Suprapubic skin (tissue), 4 donors: ENCODE results near the gene DDX4. TPM values are rescaled to one million over a fixed set of nuclear protein-coding genes. Genes with fewer than 3 reads are reported as not detected.
"Not testable (repeated sequence)": the region's sequence is repeated elsewhere in the genome, so short reads cannot be mapped to it uniquely, and the experiment has no call there.

Experiments
- DNase-seq, 2 donors: peaks; one replicate each; pipeline ENCODE4 v3.0.0-alpha.2; 2019; ENCODE audit warnings: low spot score in 2 of 2
- H3K27ac ChIP-seq: fragments of 200-600 bp; sonication (generic); one replicate; pipeline ENCODE4 v1.5.1; 2019
- H3K27me3 ChIP-seq: fragments of 200-600 bp; sonication (generic); one replicate; pipeline ENCODE4 v1.5.1; 2019
- H3K36me3 ChIP-seq: fragments of 200-600 bp; sonication (generic); one replicate; pipeline ENCODE4 v1.5.1; 2019
- H3K4me1 ChIP-seq: fragments of 200-600 bp; sonication (generic); one replicate; pipeline ENCODE4 v1.5.1; 2019
- H3K4me3 ChIP-seq: fragments of 200-600 bp; sonication (generic); one replicate; pipeline ENCODE4 v1.5.1; 2019; ENCODE audit warnings: mild to moderate bottlenecking
- H3K9me3 ChIP-seq: fragments of 200-600 bp; sonication (generic); one replicate; pipeline ENCODE4 v1.5.1; 2019
- CTCF ChIP-seq, 2 donors: fragments of 200-600 bp in 1 of 2; fragments of 450-650 bp in 1 of 2; sonication (generic) in 1 of 2; IDR thresholded peaks; one replicate each; pipeline ENCODE4 v1.5.1; 2016 to 2019; ENCODE audit warnings: antibody characterized with exemption in 2 of 2, mild to moderate bottlenecking in 1 of 2, moderate library complexity in 1 of 2
- EP300 ChIP-seq: sonication (generic); formaldehyde crosslinking; IDR thresholded peaks from one replicate; pipeline ENCODE4 v1.6.1; 2017; ENCODE audit warnings: antibody characterized with exemption
- POLR2A ChIP-seq, 2 donors: fragments of 450-650 bp; IDR thresholded peaks; one replicate each; pipeline ENCODE4 v1.6.1; 2017; ENCODE audit warnings: antibody characterized with exemption in 2 of 2, mild to moderate bottlenecking in 2 of 2, moderate library complexity in 2 of 2
- POLR2AphosphoS5 ChIP-seq, 3 donors: sonication (generic); formaldehyde crosslinking; IDR thresholded peaks; one replicate each; pipeline ENCODE4 v1.6.1; 2017; ENCODE audit warnings: antibody characterized with exemption in 3 of 3
- WGBS: methylation state at CpG from one replicate; pipeline ENCODE4 v1.1.5; 2018; 5-methylcytosine and 5-hydroxymethylcytosine counted together
- total RNA-seq, 4 donors: library from RNA; depleted of rRNA; stranded (reverse); fragments of >200 nt; gene quantifications; one replicate each; pipeline ENCODE4 v1.1.0, GENCODE V29; 2016

Gene DDX4
- total RNA-seq, 4 donors from 2014 or later, result not detected

GRCh38 chr5:55768279-55768678 lies 30.4 kb downstream of the DDX4 start:
- Histone ChIP-seq H3K27ac (no peak overlapping the region), H3K4me1 (no peaks in the 10 kb centered on the region), H3K4me3 (no peak overlapping the region), H3K36me3 (no peaks in the 10 kb centered on the region), H3K27me3 (no peaks in the 10 kb centered on the region), H3K9me3 (no peaks in the 10 kb centered on the region)
- TF ChIP-seq CTCF (IDR thresholded peaks at IDR 0.05) (no peak), POLR2AphosphoS5 (IDR thresholded peaks at IDR 0.05) (no peak), EP300 (no peak), POLR2A (IDR thresholded peaks at IDR 0.05) (no peak)
- no peak for DNase-seq
- WGBS, result 95% methylated on average over 2 of the region's 2 CpGs

- no peak for TF ChIP-seq POLR2A (IDR thresholded peaks at IDR 0.05)
- no peak for TF ChIP-seq CTCF (IDR thresholded peaks at IDR 0.05)
- TF ChIP-seq POLR2AphosphoS5 (IDR thresholded peaks at IDR 0.05), result no peak
- TF ChIP-seq EP300, result no peak
- H3K9me3 ChIP-seq, result no peaks in the 10 kb centered on the region
- H3K27me3 ChIP-seq, result no peaks in the 10 kb centered on the region
- WGBS, result 99% methylated on average over 2 of the region's 2 CpGs
- H3K27ac ChIP-seq, result no peak overlapping the region
- no peak for DNase-seq
- H3K4me1 ChIP-seq, result no peaks in the 10 kb centered on the region
- H3K36me3 ChIP-seq, result no peaks in the 10 kb centered on the region
- no peak overlapping the region for H3K4me3 ChIP-seq
Observed at GRCh38 chr5:55771175-55771655, 33.4 kb downstream of the DDX4 start.

- no peaks in the 10 kb centered on the region for H3K9me3 ChIP-seq
- 52% methylated on average over 1 of the region's 1 CpG for WGBS
- H3K27me3 ChIP-seq, result no peaks in the 10 kb centered on the region
- no peak overlapping the region for H3K27ac ChIP-seq
- H3K4me1 ChIP-seq, result no peaks in the 10 kb centered on the region
- no peaks in the 10 kb centered on the region for H3K36me3 ChIP-seq
- TF ChIP-seq EP300 (no peak), POLR2AphosphoS5 (IDR thresholded peaks at IDR 0.05) (no peak), POLR2A (IDR thresholded peaks at IDR 0.05) (no peak), CTCF (IDR thresholded peaks at IDR 0.05) (no peak)
- no peak overlapping the region for H3K4me3 ChIP-seq
- DNase-seq, result no peak
Observed at GRCh38 chr5:55773057-55773456, 35.2 kb downstream of the DDX4 start.

- Histone ChIP-seq H3K36me3 (no peaks in the 10 kb centered on the region), H3K4me3 (no peak overlapping the region), H3K27ac (no peak overlapping the region), H3K4me1 (no peaks in the 10 kb centered on the region), H3K9me3 (no peaks in the 10 kb centered on the region), H3K27me3 (no peaks in the 10 kb centered on the region)
- 82% methylated on average over 6 of the region's 6 CpGs for WGBS
- DNase-seq, result no peak
- no peak for TF ChIP-seq POLR2AphosphoS5 (IDR thresholded peaks at IDR 0.05)
- no peak for TF ChIP-seq EP300
- no peak for TF ChIP-seq CTCF (IDR thresholded peaks at IDR 0.05)
- no peak for TF ChIP-seq POLR2A (IDR thresholded peaks at IDR 0.05)
Observed at GRCh38 chr5:55777332-55777731, 39.5 kb downstream of the DDX4 start.

- no peak for DNase-seq
- Histone ChIP-seq H3K27ac (no peak overlapping the region), H3K9me3 (no peaks in the 10 kb centered on the region), H3K36me3 (no peaks in the 10 kb centered on the region), H3K4me1 (no peaks in the 10 kb centered on the region), H3K4me3 (no peak overlapping the region), H3K27me3 (no peaks in the 10 kb centered on the region)
- no peak for TF ChIP-seq CTCF (IDR thresholded peaks at IDR 0.05)
- no peak for TF ChIP-seq POLR2AphosphoS5 (IDR thresholded peaks at IDR 0.05)
- no peak for TF ChIP-seq POLR2A (IDR thresholded peaks at IDR 0.05)
- no peak for TF ChIP-seq EP300
- WGBS, result 92% methylated on average over 6 of the region's 6 CpGs
Observed at GRCh38 chr5:55800924-55801323, 63.1 kb downstream of the DDX4 start.

GRCh38 chr5:55808814-55809213 lies 71.0 kb downstream of the DDX4 start:
- not testable (repeated sequence) for H3K27ac ChIP-seq, H3K27me3 ChIP-seq, H3K36me3 ChIP-seq, H3K9me3 ChIP-seq, DNase-seq, H3K4me1 ChIP-seq, H3K4me3 ChIP-seq
- no CpG with 5 or more reads among the region's 7 CpGs for WGBS

GRCh38 chr5:55815939-55816338 lies 78.1 kb downstream of the DDX4 start:
- not testable (repeated sequence) for H3K27ac ChIP-seq, H3K4me3 ChIP-seq, H3K4me1 ChIP-seq, H3K36me3 ChIP-seq, DNase-seq, H3K9me3 ChIP-seq, H3K27me3 ChIP-seq
- 55% methylated on average over 4 of the region's 4 CpGs for WGBS
